DOHH2 (cell line): Measurements from ENCODE around the gene SPTAN1.
"Not testable (repeated sequence)": the region's sequence is repeated elsewhere in the genome, so short reads cannot be mapped to it uniquely, and the experiment has no call there.

Experiments used
- H3F3A ChIP-seq: fragments of 200-600 bp; sonication (generic), shearing (Covaris generic); 2 replicates; pipeline ENCODE4 v1.6.0; 2016; ENCODE audit warnings: antibody characterized with exemption, mild to moderate bottlenecking; ENCODE audit not compliant: control insufficient read depth, insufficient read depth
- H3K27ac ChIP-seq: fragments of 200-600 bp; sonication (generic); 2 replicates; pipeline ENCODE4 v1.5.1; 2014; ENCODE audit warnings: low read depth, mild to moderate bottlenecking, low read length, moderate library complexity
- H3K27me3 ChIP-seq: fragments of 200-600 bp; sonication (generic); 2 replicates; pipeline ENCODE4 v1.6.1; 2014; ENCODE audit warnings: mild to moderate bottlenecking, low read length, mixed read lengths; ENCODE audit not compliant: control insufficient read depth
- H3K36me3 ChIP-seq: fragments of 200-600 bp; sonication (generic); 2 replicates; pipeline ENCODE4 v1.6.1; 2014; ENCODE audit warnings: mild to moderate bottlenecking, low read length, moderate library complexity, mixed read lengths; ENCODE audit not compliant: control insufficient read depth
- H3K4me1 ChIP-seq: fragments of 200-600 bp; sonication (generic); 2 replicates; pipeline ENCODE4 v1.6.1; 2014; ENCODE audit warnings: mild to moderate bottlenecking, low read length, mixed read lengths; ENCODE audit not compliant: control insufficient read depth
- H3K4me2 ChIP-seq: fragments of 200-600 bp; sonication (generic); 2 replicates; pipeline ENCODE4 v1.6.0; 2014; ENCODE audit warnings: mild to moderate bottlenecking, low read length, moderate library complexity
- H3K4me3 ChIP-seq: fragments of 200-600 bp; sonication (generic); 2 replicates; pipeline ENCODE4 v1.5.1; 2014; ENCODE audit warnings: mild to moderate bottlenecking, low read length, mixed read lengths
- H3K79me2 ChIP-seq: fragments of 200-600 bp; sonication (generic); 2 replicates; pipeline ENCODE4 v1.6.1; 2014; ENCODE audit warnings: mild to moderate bottlenecking, low read length, mixed read lengths; ENCODE audit not compliant: control insufficient read depth
- H3K9me2 ChIP-seq: fragments of 200-600 bp; sonication (generic); replicated peaks from 2 replicates; pipeline ENCODE4 v1.6.1; 2014; ENCODE audit warnings: mild to moderate bottlenecking, low read length, mixed read lengths; ENCODE audit not compliant: control insufficient read depth
- H3K9me3 ChIP-seq: fragments of 200-600 bp; sonication (generic); 2 replicates; pipeline ENCODE4 v1.6.1; 2014; ENCODE audit warnings: antibody characterized with exemption, low read length, mixed read lengths; ENCODE audit not compliant: control insufficient read depth, insufficient read depth
- H4K20me1 ChIP-seq: fragments of 200-600 bp; sonication (generic); 2 replicates; pipeline ENCODE4 v1.6.0; 2014; ENCODE audit warnings: low read depth, mild to moderate bottlenecking, antibody characterized with exemption, low read length, moderate library complexity; ENCODE audit not compliant: control insufficient read depth, insufficient read depth
- EZH2phosphoT487 ChIP-seq: fragments of 200-600 bp; sonication (generic); IDR thresholded peaks from 2 replicates; pipeline ENCODE4 v1.6.1; 2017; ENCODE audit warnings: borderline replicate concordance, mild to moderate bottlenecking, antibody characterized with exemption, low read length, moderate library complexity, mixed read lengths
- TF ChIP-seq, protein P1 (sequence below): fragments of 200-600 bp; sonication (generic); IDR thresholded peaks from one replicate; pipeline ENCODE4 v1.5.1; 2014; ENCODE audit warnings: antibody characterized with exemption, mild to moderate bottlenecking, low read depth, low read length; ENCODE audit not compliant: poor library complexity, severe bottlenecking

SPTAN1 gene

DNA sequence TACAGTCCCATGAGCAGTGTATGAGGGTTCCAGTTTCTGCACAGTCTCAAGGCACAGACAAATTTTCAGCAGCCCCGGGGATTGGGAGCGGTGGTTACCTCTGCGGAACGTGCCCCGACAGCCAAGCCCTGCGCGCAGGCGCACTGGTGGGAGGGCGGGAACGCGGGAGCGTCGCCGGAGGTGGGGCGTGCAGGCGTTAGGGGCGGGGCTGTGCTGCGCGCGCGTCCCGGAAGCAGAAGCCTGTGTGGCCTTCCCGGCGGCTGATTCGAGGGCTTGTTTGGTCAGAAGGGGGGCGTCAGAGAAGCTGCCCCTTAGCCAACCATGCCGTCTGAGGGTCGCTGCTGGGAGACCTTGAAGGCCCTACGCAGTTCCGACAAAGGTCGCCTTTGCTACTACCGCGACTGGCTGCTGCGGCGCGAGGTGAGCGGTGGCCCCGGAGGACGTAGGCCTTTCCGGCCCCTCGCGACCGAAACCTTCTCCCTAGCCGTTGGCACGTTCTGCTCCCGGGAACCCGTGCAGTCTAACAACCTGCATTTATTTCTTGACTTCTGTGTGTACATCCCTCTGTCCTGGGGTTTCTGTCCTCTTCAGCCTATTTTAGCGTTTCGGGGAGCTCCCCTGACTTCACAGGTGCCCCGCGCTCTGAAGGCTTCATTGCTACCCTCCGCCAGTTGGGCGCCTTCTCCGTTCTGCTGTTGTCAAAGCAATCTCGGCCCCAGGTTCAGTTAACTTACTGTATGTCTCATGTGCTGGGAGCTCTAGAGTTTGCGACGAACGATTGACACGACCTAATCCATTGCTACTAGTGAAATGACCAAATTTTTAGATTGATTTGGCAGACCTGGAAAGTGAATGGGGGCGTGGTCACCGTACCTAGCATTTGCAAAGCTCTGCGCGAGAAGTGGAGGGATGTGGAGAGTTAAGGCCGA lies 47.6 kb upstream of the SPTAN1 start, which contains the start of gene GLE1:
TSS of gene GLE1 (plus strand) at position 235 of the 929 bp plus-strand sequence. CDS start at position 322, 87 bp downstream.
- H3K4me3 ChIP-seq = peak within 1 kb of the TSS; percentile 94
- H3K36me3 ChIP-seq = peaks cover 39% of the 10 kb centered on the region
- H3K27ac ChIP-seq = peak within 1 kb of the TSS; percentile 33
- H3K4me1 ChIP-seq = peaks cover 18% of the 10 kb centered on the region
- no peaks in the 10 kb centered on the region for H3K9me3 ChIP-seq
- H3K79me2 ChIP-seq = peaks cover 28% of the 10 kb centered on the region
- H3K27me3 ChIP-seq = no peaks in the 10 kb centered on the region
- H3K9me2 ChIP-seq = no peaks in the 10 kb centered on the region
- peaks cover 11% of the 10 kb centered on the region; the same call in 1 of the 2 replicates for H3F3A ChIP-seq
- H3K4me2 ChIP-seq = peak within 1 kb of the TSS; percentile 87
- TF ChIP-seq, protein P1, sequence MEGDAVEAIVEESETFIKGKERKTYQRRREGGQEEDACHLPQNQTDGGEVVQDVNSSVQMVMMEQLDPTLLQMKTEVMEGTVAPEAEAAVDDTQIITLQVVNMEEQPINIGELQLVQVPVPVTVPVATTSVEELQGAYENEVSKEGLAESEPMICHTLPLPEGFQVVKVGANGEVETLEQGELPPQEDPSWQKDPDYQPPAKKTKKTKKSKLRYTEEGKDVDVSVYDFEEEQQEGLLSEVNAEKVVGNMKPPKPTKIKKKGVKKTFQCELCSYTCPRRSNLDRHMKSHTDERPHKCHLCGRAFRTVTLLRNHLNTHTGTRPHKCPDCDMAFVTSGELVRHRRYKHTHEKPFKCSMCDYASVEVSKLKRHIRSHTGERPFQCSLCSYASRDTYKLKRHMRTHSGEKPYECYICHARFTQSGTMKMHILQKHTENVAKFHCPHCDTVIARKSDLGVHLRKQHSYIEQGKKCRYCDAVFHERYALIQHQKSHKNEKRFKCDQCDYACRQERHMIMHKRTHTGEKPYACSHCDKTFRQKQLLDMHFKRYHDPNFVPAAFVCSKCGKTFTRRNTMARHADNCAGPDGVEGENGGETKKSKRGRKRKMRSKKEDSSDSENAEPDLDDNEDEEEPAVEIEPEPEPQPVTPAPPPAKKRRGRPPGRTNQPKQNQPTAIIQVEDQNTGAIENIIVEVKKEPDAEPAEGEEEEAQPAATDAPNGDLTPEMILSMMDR = no peak
- TF ChIP-seq EZH2phosphoT487 = no peak
- H4K20me1 ChIP-seq = peaks cover 5% of the 10 kb centered on the region; the same call in 1 of the 2 replicates

DNA sequence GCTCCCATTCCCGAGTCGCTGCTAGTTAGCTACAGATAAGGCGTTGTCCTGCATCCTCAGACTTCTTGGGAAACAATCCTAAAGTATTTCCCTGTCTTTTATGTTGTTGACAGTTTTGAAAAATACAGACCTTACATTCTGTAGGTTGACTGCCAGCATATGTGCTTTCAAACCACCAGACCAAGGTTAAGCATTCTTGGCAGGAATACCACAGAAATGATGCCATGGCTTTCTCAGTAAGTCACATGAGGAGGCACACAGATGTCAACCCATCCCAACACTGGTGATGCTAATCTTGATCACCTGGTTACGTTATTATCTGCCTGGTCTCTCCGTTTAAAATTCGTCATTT lies 47.0 kb upstream of the SPTAN1 start:
- Histone ChIP-seq H3F3A (peaks cover 11% of the 10 kb centered on the region; the same call in 1 of the 2 replicates), H3K36me3 (peaks cover 38% of the 10 kb centered on the region)

DNA sequence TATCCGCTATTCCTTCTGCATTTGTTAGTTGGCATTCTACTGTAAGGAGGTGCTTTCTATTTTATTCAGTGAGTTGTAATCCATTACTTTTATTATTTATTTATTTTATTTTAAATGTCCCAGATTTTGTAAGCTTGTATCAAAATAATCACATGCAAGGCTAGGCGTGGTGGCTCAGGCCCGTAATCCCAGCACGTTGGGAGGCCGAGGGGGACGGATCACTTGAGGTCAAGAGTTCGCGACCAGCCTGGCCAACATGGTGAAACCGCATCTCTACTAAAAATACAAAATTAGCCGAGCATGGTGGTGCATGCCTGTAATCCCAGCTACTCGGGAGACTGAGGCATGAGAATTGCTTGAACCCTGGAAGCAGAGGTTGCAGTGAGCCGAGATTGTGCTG lies 46.5 kb upstream of the SPTAN1 start:
- H3K36me3 ChIP-seq = peaks cover 33% of the 10 kb centered on the region
- not testable (repeated sequence) for H3K9me3 ChIP-seq, H3K27ac ChIP-seq, H3K9me2 ChIP-seq, H4K20me1 ChIP-seq, H3K27me3 ChIP-seq
- H3K4me2 ChIP-seq = peak overlapping the region; percentile 87
- peaks cover 18% of the 10 kb centered on the region for H3K4me1 ChIP-seq
- H3F3A ChIP-seq = peaks cover 10% of the 10 kb centered on the region; the same call in 1 of the 2 replicates
- peak overlapping the region; percentile 94 for H3K4me3 ChIP-seq
- peaks cover 28% of the 10 kb centered on the region for H3K79me2 ChIP-seq

More for the DNA sequence above, 47.0 kb upstream of the SPTAN1 start:
- no peak for TF ChIP-seq EZH2phosphoT487
- TF ChIP-seq, protein P1 = no peak
- H3K4me3 ChIP-seq = peak overlapping the region; percentile 94
- H3K4me1 ChIP-seq = peaks cover 18% of the 10 kb centered on the region
- H3K27ac ChIP-seq = no peak overlapping the region
- H3K4me2 ChIP-seq = peak overlapping the region; percentile 87
- peaks cover 5% of the 10 kb centered on the region; the same call in 1 of the 2 replicates for H4K20me1 ChIP-seq
- no peaks in the 10 kb centered on the region for H3K9me2 ChIP-seq
- H3K9me3 ChIP-seq = no peaks in the 10 kb centered on the region
- H3K27me3 ChIP-seq = no peaks in the 10 kb centered on the region
- H3K79me2 ChIP-seq = peaks cover 28% of the 10 kb centered on the region

DNA sequence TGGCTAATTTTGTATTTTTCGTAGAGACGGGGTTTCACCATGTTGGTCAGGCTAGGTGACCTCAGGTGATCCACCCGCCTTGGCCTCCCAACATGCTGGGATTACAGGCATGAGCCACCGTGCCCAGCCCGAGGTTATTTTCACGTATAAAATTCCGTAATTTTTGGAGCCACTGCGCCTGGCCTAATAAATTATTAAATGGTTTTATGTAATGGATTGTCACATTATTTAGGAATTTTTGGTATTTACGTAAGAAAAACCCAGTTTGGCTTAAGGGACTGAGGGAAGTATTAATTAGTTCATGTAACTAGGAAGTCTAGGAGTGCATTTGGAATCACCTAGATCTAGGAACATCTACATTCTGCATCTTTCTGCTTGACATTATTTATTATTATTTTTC lies 39.6 kb upstream of the SPTAN1 start:
- no peak overlapping the region for H3K4me2 ChIP-seq
- H3K79me2 ChIP-seq = peaks cover 9% of the 10 kb centered on the region
- H3K36me3 ChIP-seq = peaks cover 57% of the 10 kb centered on the region
- no peaks in the 10 kb centered on the region for H3K9me2 ChIP-seq
- H3K27ac ChIP-seq = no peak overlapping the region
- no peaks in the 10 kb centered on the region for H3K9me3 ChIP-seq
- TF ChIP-seq EZH2phosphoT487 = no peak
- TF ChIP-seq, protein P1 = no peak
- H4K20me1 ChIP-seq = no peaks in the 10 kb centered on the region
- peaks cover 4% of the 10 kb centered on the region; the same call in 1 of the 2 replicates for H3K4me1 ChIP-seq
- H3K4me3 ChIP-seq = no peak overlapping the region
- H3F3A ChIP-seq = no peaks in the 10 kb centered on the region
- no peaks in the 10 kb centered on the region for H3K27me3 ChIP-seq
